Right renal pelvis (tissue), 4 donors: ENCODE measurements around the gene ACTA2. TPM values are rescaled to one million over a fixed set of nuclear protein-coding genes. Genes with fewer than 3 reads are reported as not detected.

Experiments
- DNase-seq, 4 donors: peaks; one replicate each; pipeline ENCODE4 v3.0.0-alpha.2; 2013; ENCODE audit warnings: low read depth in 4 of 4, low spot score in 3 of 4, missing footprints in 1 of 4
- polyA plus RNA-seq, 4 donors: library from polyadenylated mRNA; unstranded; fragments of 120-200 nt; gene quantifications; one replicate each; pipeline ENCODE4 v1.2.1, GENCODE V29; 2013; ENCODE audit not compliant: insufficient read length in 4 of 4

Gene ACTA2
- polyA plus RNA-seq = 100 to 1,000 TPM; 181 to 218 (median 197) TPM

GRCh38 chr10:88952647-88953111 is at the start of gene ACTA2:
Gene ACTA2 (minus strand): TSS chr10:88952773. CDS start chr10:88948930, 3,843 bp downstream.
- peak in 1 of 4 donors; percentile 18 for DNase-seq

DNA sequence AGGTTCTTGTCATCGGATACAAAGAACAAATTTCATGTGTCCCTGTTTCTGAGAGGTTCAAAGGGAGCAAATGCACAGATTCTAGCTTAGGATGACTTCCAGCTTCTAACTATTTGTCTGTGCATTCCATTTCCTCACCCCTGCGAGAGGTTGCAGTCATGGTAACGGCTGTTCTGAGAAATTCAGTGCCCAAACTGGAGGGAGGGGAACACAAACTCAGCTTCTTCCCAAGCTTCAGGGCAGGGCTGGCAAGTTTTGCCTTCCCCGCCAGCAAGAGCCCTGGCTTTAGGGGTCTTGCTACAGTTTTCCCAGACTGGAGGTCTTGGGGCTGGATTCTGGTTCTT is 49.1 kb upstream of the ACTA2 start:
- DNase-seq = peak in 1 of 4 donors; percentile 20

DNA sequence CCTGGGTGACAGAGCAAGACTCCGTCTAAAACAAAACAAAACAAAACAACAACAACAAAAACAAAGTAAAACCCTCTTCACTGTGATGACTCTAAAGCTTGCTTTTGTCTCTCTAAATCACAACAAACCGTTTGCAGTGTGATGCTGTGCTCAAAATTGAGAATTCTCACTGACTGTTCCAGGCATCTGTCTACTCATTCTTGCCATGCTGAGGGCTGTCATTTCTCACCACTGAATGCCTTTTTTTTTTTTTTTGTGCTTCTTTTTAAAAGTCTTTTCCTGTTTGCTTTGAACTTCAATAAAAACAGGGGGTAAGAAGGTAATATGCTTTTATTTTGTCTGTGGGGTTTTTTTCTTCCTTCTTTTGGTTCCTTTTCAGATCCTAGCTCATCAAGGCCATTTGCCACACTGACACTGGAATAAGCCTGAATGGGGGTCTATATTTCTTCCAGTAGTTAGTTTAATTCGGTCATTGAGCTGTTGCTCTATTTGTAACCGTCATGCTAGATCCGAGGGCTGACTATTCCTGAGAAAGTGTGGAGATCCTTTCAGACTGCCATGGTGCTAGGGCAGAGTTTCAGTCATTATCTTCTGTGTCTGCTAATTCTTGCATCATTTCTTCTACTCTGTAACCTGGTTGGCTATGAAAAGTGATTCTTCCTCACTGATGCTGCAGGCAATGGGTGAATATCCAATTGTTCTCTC is 48.6 kb upstream of the ACTA2 start:
- DNase-seq = no peak

GRCh38 chr10:88999625-89000024 is 47.1 kb upstream of the ACTA2 start:
- no peak for DNase-seq

DNA sequence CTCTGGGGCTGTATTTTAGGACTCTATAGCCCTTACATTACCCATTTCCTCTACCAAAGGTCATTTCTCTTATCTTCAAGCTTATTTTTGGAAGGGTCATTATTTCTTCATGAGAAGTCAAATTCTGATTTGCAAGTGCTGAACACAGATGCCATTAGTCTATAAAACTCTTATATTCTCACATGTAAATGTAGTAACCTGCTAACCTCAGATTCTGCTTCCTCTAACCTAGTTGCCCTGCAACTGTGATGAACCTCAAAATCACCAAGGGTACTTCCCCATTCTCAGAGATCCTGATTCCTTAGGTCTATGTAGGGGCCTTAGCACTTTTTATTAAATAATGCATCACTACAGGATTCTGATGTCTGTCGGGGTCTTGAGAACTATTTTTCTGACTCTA is 44.4 kb upstream of the ACTA2 start:
- DNase-seq = no peak

DNA sequence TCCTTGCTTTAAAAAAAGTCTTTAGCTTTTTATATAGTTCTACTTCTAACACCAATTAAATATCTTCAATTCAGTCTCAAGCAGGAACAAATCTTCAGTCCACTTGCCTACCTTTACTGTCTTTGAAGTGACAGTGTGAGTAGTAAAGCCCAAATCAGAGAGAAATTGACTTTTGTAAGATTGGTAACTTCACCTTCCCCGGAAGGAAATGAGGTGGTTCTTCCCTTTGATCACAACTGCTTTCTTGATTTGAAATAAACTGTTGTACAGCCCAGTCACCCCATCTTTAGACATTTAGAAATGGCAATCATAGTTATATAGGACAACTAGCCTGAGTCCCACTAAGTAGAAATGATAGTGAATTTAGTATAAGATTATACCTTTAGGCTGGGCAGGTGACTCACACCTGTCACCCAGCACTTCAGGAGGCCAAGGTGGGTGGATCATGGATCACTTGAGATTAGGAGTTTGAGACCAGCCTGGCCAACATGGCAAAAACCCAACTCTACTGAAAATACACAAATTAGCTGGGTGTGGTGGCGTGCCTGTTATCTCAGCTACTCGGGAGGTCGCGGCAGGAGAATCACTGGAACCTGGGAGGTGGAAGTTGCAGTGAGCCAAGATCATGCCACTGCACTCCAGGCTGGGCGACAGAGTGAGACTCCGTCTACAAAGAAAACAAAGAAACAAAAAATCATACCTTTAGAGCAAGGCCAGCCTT is 42.7 kb upstream of the ACTA2 start:
- DNase-seq = no peak

GRCh38 chr10:88994019-88994418 is 41.4 kb upstream of the ACTA2 start:
- no peak for DNase-seq

- DNase-seq = no peak
Observed at GRCh38 chr10:88992921-88993524, 40.5 kb upstream of the ACTA2 start.

DNA sequence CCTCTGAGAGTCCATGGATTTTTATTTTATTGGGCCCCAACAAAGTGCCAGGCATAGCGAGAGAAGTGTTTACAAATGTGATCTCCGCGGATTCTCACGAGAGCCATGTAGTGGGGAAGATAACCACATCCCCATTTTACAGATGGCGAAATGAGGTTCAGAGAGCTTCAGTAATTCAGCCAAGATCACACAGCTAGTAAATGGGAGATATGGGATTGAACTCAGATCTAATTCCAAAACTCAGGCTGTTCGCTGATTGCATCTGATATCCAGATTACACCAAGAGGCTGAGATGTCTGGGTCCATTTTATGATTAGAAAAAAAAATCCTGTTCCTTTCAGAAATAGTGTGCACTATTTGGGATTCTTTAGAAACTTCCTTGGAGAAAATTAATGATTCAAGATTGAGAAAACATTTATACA is 39.3 kb upstream of the ACTA2 start:
- no peak for DNase-seq

- DNase-seq = peak; percentile 56 to 63 (median 60)
Observed at GRCh38 chr10:88991161-88991898, 38.8 kb upstream of the ACTA2 start.

GRCh38 chr10:88990384-88991160 is 38.0 kb upstream of the ACTA2 start, which contains the start of gene FAS:
Gene FAS (plus strand): TSS chr10:88990798. CDS start chr10:88990877, 79 bp downstream.
- DNase-seq = peak; percentile 35 to 56 (median 50)

GRCh38 chr10:88989824-88990383 is 37.3 kb upstream of the ACTA2 start:
- peak; percentile 36 to 53 (median 50) for DNase-seq

DNA sequence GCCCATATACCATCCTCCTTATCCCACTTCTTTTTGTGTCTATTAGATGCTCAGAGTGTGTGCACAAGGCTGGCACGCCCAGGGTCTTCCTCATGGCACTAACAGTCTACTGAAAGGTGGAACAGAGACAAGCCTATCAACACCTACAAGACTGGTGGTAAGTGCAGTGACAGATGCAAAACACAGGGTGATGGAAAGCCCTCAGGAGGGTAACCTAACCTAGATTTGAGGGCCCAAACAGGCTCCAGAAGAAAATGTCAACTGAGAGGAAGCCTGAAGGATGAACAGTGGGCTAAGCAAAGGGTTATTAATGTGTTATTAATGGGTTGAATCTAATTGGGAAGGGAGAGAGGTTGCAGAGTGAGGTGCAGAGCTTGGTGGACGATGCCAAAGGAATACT is 36.9 kb upstream of the ACTA2 start:
- DNase-seq = no peak

- DNase-seq = no peak
Observed at GRCh38 chr10:88987840-88988239, 35.3 kb upstream of the ACTA2 start.

DNA sequence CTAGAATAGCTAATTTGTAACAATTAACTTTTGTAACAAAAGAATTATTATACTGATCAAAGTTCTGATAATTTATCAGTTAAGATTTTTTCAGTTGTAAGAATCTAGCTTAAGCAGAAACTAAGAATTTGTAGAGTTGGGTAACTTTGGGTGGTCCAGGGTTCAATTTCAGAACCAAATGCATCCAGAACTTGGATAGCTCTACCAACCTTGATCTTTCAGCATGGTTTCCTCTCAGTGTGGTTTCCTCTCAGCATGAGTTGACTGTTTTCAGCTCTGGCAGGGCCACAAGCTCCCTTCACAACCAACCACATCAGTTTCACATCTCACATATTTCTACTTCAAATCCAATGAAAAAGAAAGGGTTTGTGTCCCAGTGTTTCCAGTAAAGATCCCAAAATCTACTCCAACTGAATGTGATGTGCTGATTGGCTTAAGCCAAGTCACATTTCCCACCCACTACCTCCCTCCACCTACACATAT is 34.7 kb upstream of the ACTA2 start:
- no peak for DNase-seq

- no peak for DNase-seq
Observed at GRCh38 chr10:88986549-88987242, 34.1 kb upstream of the ACTA2 start.

DNA sequence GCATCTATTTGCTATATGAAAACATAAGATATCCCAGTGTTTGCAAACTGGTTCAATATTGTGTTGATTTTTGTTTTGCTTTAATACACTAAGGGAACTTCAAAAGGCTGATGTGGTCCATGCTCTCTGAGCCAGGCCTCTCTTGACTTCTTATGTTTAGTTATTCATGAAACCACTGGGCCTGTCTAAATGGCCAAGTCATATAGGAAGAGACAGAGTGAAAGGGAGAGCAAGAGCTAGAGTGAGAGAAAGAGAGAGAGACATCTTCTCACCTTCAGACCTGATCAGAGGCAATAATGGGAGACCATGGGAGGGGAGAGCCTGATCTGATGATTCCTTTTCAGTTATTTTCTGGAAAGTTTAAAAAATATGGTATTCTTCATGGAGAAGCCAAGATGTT is 32.0 kb upstream of the ACTA2 start:
- DNase-seq = no peak

GRCh38 chr10:88983939-88984338 is 31.4 kb upstream of the ACTA2 start:
- no peak for DNase-seq

GRCh38 chr10:88983206-88983605 is 30.6 kb upstream of the ACTA2 start:
- no peak for DNase-seq
